Hematopoietic multipotent progenitor cell treated with erythropoietin and hydrocortisone succinate and interleukin-3 and kit ligand, for 17 days (in vitro differentiated cells): ENCODE measurements around the gene SLC19A1.

Experiments
- DNase-seq: peaks from one replicate; pipeline ENCODE4 v3.0.0-alpha.2; 2015; ENCODE audit warnings: low spot score

The SLC19A1 gene

DNA sequence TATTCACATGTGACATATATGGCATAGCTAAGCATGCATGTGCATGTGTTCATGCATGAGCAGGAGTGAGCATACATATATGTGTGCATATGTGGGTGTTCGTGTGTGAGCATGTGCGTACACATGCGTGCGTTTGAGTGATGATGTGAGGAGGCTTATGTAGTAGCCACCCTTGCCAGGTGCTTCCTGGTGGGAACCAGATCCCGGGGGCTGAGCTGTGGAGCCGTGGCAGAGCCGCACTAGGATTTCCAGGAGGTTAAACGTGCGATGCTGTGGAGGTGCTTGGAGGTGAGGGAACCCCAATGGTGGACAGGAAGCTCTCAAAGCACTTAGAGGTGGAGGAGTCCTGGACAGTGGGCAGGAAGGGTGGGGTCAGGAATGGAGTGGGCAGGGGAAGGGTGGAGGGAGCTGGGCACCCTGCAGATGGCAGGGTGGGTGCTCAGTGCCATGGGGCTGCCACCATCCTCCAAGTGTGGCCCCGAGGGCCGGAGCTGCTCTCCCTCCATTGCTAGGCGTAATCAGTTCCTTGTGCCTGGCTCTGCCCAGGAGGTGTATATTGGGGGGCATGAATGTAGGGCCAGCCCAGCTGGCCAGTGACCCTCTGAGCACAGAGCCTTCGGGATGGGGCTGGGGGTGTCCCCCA lies 88.8 kb downstream of the SLC19A1 start:
- no peak for DNase-seq

DNA sequence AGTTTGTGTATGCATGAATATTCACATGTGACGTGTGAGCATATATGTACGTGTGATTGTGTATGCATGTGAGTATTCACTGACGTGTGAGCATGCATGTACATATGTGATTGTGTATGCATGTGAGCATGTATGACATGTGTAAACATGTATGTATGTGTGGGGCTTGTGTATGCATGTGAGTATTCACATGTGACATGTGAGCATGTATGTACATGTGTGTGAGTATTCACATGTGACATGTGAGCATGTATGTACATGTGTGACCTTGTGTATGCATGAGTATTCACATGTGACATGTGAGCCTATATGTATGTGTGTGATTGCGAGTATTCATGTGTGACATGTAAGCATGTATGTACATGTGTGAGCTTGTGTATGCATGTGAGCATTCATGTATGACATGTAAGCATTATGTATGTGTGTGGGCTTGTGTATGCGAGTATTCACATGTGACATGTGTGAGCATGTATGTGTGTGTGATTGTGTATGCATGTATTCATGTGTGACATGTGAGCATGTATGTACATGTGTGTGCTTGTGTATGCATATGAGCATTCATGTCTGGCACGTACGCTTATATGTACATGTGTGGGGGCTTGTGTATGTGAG lies 89.4 kb downstream of the SLC19A1 start:
- no peak for DNase-seq

DNA sequence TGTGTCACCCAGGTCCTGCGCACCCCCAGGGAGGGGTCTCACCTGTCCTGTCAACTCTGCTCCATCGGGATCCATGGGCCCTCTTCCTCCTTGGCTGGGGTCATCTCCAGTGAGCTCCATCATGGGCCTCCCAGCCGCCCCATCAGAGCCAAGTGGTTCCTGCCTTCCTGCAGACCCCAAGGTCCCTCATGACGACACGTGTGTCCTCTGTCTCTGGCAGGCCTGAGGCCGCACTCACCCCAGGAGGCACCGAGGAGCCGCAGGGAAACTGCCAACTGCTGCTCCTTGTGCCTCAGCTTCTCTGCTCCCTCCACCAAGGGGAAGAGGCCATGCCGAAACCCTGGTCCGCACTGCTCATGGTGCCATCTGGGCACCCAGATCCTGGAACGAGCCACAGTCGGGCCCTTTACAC lies 90.5 kb downstream of the SLC19A1 start:
- no peak for DNase-seq

DNA sequence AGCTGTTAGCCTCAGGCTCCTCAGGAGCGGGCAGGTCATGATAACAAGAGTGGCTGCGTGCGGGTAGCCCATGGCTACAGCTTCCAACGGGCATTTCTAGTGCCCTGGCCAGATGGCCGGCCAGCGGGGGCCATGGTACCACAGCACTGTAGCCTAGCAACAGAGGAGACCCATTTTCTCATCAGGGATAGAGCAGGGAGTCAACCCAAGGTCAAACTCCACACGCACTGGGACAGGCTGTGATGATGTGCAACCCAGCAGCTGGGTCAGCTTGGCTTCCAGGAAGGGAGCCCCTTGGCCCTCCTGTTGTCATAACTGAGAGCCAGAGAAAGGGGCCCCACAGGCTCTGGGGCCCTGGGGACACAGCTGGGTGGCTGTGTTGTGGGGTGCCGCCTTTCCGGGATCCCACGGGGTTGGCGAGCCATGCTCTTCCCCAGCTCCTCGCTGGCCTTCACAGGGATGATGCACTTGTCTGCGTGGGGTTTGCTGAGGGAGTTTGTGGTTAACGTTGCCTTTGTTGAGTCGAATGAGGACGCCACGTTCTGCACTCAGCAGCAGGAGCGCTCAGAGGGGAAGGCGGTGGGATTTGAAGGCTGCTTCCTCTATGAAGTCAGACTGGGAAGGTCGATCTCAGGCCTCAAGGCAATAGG lies 91.0 kb downstream of the SLC19A1 start:
- DNase-seq, result no peak

DNA sequence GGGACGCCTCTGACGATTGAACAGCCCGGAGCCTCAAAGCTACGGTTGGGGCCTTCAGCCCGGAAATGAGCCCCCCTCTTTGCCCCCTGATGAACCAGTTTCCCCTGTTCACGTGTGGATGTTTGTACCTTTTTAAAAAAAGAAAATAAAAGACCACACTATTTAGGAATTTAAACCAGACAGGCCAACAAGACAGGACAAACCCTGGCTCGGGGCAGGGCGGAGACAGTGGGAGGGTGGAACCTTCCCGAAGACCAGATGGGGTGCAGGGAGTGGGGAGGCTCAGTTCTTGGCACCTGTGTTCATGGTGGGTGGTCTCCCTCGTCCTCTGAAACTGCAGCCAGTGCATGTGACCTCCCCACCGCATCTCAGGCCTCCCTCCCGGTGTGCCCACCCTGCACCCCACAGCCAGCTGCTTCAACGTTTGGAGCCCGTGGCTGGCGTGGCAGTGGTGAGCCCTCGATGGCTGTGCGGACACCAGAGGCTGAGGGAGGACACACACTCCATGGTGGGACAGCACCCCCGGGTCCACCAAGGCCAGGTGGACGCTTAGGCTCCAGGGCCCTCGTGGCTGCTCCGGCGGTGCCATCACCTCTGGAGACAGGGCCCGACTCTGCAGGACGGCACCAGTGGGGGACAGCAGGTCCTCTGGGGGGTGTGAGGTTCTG lies 91.7 kb downstream of the SLC19A1 start:
- DNase-seq, result no peak

DNA sequence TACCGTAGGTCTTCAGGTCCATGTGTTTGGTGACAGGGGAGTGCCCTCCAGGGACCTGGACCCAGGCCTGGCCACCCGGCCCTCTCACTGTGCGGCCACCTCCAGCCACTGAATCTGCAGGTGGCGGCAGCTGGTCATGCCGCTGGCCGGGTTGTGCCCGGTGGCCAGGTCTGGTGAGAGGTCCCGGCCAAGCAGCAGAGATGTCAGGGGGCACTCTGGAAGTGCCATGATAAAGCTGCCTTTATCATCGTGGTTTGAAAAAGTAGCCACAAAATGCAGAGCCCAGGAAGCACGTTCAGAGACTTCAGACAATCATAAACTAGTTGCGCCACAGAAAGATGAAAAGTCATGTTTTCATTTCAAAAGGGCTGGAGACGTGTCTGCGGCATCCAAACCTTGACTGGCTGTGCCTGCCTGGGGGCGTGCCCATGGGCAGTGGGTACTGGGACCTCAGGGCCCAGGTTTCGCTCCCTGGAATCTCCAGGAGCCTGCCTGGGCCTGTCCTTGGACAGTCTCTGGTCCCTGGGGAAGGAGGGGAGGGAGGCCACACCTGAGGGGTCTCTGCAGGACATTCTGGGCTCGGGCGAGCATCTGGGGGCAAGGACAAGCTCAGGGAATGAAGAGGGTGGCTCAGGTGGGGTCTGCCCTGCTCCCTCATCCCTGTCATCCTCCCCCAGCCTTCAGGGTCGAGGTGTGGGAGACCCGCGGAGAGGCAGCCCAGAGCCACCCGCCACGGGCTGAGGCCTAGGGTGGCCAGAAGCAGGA lies 92.4 kb downstream of the SLC19A1 start:
- no peak for DNase-seq

DNA sequence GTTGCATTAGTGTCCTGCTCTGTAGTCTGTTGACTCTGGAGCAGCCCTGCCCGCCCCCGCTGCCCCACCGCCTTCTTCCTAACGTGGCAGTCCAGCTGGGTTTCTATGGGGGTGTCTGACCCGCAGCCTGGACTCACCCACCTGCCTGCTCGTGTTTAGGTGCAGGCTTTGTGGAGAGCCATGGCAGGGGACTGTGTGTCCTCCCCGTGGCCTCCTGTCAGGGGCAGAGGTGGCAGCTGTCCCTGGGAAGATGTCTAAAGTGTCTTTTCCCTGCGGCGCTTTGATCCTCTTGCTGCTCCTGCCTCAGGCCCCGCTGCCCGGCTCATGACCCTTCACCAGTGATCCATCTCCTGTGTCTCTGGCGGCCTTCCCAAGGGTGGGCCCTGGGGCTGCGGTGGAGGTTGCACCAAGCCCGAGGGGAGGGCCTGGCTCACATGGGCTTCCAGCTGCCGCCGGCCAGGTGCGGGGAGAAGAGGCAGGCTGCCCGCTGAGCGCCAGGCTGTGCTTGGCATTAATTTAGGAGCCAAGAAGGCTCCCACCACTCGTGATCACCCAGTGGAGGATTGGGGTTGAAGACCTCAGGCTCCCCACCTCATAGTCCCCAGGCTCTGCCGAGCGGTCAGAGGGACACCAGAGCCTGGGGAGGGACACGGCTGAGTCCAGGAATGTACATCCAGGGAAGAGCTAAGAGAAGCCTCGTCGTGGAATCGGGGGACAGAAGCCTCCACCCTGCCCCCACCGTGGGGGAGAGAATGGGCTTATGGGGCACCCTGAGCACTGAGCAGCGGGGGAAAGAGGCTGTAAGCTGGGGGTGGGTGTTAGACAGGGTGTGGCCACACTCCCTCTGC lies 93.2 kb downstream of the SLC19A1 start:
- DNase-seq, result no peak

DNA sequence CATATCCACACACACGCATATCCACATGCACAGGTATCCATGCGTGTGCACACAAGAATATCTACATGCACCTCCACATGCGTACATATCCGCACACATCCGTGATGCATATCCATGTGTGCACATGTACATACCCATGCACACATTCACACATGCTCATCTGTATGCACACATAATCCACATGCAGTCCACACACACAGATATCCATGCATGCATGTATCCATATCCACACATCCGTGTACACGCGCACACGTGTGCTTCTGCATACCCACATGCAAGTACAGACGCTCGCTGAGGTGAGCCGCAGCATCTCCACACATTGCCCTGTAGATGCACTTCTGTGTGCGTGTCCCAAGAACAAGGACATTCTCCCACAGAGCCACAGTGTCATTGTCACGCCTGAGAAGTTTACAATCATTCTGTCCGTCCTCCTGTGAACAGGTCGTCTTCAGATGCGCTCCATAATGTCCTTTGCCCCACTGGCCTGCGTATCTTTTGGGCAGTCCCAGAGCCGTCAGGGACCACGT lies 93.9 kb downstream of the SLC19A1 start:
- DNase-seq, result no peak
